ENCODE data around the gene ATAD5.

DNA sequence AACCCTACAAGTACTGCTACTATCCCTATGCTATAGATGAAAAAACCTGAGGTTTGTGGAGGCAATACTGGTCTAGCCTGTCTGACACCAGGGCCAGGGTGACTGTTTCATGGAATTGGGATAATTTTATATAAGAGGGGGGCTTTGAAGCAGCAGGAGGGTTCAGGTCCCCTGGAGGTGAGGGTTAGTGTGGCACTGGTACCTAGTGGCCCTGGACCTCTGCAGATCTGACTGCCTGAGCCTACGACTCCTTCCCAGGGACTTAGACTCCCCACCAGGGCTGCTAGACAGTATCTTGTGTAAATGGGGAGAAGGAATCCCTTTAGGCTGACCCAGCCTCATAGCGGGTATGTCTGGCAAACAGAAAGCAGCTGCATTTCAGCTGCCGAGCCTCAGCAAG, 96.8 kb downstream of the ATAD5 start:
- TF ChIP-seq, protein P1, sequence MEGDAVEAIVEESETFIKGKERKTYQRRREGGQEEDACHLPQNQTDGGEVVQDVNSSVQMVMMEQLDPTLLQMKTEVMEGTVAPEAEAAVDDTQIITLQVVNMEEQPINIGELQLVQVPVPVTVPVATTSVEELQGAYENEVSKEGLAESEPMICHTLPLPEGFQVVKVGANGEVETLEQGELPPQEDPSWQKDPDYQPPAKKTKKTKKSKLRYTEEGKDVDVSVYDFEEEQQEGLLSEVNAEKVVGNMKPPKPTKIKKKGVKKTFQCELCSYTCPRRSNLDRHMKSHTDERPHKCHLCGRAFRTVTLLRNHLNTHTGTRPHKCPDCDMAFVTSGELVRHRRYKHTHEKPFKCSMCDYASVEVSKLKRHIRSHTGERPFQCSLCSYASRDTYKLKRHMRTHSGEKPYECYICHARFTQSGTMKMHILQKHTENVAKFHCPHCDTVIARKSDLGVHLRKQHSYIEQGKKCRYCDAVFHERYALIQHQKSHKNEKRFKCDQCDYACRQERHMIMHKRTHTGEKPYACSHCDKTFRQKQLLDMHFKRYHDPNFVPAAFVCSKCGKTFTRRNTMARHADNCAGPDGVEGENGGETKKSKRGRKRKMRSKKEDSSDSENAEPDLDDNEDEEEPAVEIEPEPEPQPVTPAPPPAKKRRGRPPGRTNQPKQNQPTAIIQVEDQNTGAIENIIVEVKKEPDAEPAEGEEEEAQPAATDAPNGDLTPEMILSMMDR (IDR thresholded peaks at IDR 0.05): no peak
- TF ChIP-seq POLR2AphosphoS5 (IDR thresholded peaks at IDR 0.05): no peak

All from prostate gland (tissue), 2 donors.